Choroid plexus epithelial cell (primary cell): Measurements from ENCODE around the gene INSR.

Experiments used
- DNase-seq: peaks from one replicate; pipeline ENCODE4 v3.0.0-alpha.2; 2010; ENCODE audit warnings: low read depth
- H3K4me3 ChIP-seq: 2 replicates; pipeline ENCODE4 v1.5.1; 2011; ENCODE audit warnings: low read depth, mild to moderate bottlenecking, control low read depth, low read length, moderate library complexity
- TF ChIP-seq, protein P1 (sequence below): conservative IDR thresholded peaks from 2 replicates; pipeline ENCODE4 v1.5.1; 2011; ENCODE audit warnings: low read depth, mild to moderate bottlenecking, control low read depth, inconsistent platforms, low read length, moderate library complexity

INSR gene

DNA sequence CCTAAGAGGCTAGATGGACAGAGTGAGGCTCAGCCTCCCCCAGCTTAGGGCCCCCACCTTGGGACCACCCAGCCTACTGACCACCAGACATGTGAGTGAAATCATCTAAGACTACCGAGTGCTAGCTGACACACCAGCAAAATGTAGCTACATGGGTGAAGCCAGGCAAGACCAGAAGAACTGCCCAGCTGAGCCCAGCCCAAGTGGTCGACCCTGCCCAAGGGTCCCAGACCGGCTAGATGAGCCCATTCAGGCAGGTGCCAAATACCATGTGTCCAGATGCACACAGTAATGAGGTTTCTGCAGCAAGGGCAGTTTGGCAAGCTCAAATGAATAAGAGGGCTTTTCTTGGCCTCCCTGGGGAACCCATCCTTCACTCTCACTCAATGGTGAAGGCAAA lies 168.1 kb downstream of the INSR start:
- no peak overlapping the region for H3K4me3 ChIP-seq
- TF ChIP-seq, protein P1, sequence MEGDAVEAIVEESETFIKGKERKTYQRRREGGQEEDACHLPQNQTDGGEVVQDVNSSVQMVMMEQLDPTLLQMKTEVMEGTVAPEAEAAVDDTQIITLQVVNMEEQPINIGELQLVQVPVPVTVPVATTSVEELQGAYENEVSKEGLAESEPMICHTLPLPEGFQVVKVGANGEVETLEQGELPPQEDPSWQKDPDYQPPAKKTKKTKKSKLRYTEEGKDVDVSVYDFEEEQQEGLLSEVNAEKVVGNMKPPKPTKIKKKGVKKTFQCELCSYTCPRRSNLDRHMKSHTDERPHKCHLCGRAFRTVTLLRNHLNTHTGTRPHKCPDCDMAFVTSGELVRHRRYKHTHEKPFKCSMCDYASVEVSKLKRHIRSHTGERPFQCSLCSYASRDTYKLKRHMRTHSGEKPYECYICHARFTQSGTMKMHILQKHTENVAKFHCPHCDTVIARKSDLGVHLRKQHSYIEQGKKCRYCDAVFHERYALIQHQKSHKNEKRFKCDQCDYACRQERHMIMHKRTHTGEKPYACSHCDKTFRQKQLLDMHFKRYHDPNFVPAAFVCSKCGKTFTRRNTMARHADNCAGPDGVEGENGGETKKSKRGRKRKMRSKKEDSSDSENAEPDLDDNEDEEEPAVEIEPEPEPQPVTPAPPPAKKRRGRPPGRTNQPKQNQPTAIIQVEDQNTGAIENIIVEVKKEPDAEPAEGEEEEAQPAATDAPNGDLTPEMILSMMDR: no peak
- DNase-seq: no peak

DNA sequence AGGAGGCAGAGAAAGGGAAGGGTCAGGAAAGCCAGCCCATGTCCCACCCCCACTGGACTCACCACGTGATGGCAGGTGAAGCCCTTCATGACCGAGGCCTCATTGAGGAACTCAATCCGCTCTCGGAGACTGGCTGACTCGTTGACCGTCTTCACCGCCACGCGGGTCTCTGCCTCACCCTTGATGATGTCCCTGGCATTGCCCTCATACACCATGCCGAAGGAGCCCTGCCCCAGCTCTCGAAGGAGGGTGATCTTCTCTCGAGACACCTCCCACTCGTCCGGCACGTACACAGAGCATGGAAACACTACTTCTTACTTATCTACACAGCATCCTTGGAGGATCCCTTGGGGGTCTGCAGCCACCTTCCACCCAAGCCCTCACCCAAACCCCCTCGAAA lies 169.0 kb downstream of the INSR start:
- no peak overlapping the region for H3K4me3 ChIP-seq
- TF ChIP-seq, protein P1: no peak
- no peak for DNase-seq

DNA sequence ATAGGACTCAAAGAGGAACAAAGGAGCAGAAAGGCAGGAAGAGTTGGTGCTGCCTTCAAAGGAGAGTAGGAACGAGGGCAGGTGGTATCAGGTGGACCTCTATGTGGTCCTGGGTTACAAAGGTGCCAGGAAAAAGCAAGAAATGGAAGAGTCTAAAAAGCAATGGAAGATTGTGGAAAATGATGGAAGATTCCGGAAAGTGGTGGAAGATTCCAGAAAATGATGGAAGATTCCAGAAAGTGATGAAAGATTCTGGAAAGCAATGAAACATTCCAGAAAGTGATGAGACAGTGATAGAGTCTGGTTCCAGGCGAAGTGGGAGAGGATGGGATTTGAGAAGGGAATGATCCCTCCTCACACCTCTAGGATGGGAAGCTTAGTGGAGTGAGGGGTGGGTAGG lies 169.4 kb downstream of the INSR start:
- H3K4me3 ChIP-seq: no peak overlapping the region
- no peak for DNase-seq
- TF ChIP-seq, protein P1: no peak

- no peak for DNase-seq
- H3K4me3 ChIP-seq: no peak overlapping the region
- TF ChIP-seq, protein P1: no peak
These were observed 171.5 kb downstream of the INSR start for GRCh38 chr19:7122701-7123100.

GRCh38 chr19:7120499-7120898 lies 173.7 kb downstream of the INSR start:
- TF ChIP-seq, protein P1: no peak
- no peak for DNase-seq
- no peak overlapping the region for H3K4me3 ChIP-seq

GRCh38 chr19:7119582-7119981 lies 174.6 kb downstream of the INSR start:
- TF ChIP-seq, protein P1: no peak
- no peak for DNase-seq

DNA sequence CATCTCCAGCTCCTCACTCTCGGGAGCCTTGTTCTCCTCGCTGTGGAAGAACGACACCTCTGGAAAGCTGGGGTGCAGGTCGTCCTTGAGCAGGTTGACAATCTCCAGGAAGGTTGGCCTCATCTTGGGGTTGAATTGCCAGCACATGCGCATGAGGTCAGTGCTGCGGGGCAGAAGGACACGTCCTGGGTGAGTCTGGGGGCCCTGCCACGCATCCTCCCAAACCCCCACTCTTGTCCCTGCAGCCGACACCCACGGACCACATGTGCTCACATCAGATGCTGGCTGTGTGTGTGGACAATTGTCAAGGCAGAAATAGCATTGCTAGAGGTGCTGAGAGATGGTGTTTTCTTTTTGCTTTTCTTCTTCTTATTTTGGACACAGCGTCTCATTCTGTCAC lies 177.0 kb downstream of the INSR start:
- no peak overlapping the region for H3K4me3 ChIP-seq
- TF ChIP-seq, protein P1: no peak
- no peak for DNase-seq

More at GRCh38 chr19:7119582-7119981, 174.6 kb downstream of the INSR start:
- H3K4me3 ChIP-seq: no peak overlapping the region
